Dendritic cell treated with granulocyte-macrophage colony-stimulating factor and Interleukin-4, amounts not matched to agents 40 ng/mL and 50 ng/mL, for 4 days (primary cell): ENCODE data around the gene IQGAP2.

ENCODE experiments used
- H3K27ac Mint-ChIP-seq: one replicate; pipeline ENCODE4 v1.8.0; 2022; ENCODE audit warnings: mild to moderate bottlenecking, mixed read lengths
- H3K27me3 Mint-ChIP-seq: one replicate; pipeline ENCODE4 v1.8.0; 2022; ENCODE audit warnings: mild to moderate bottlenecking, mixed read lengths
- H3K36me3 Mint-ChIP-seq: one replicate; pipeline ENCODE4 v1.8.0; 2022; ENCODE audit warnings: low read depth, mixed read lengths
- H3K4me1 Mint-ChIP-seq: one replicate; pipeline ENCODE4 v1.8.0; 2022; ENCODE audit warnings: low read depth, mixed read lengths
- H3K4me3 Mint-ChIP-seq: one replicate; pipeline ENCODE4 v1.8.0; 2022; ENCODE audit warnings: mild to moderate bottlenecking, moderate library complexity, mixed read lengths
- H3K9me3 Mint-ChIP-seq: one replicate; pipeline ENCODE4 v1.8.0; 2022; ENCODE audit warnings: mixed read lengths
- intact Hi-C: fragments of 100-400 bp; cut with micrococcal nuclease; formaldehyde crosslinking; loops from one replicate; pipeline ENCODE4 v1.15.0; 2022

IQGAP2 gene

GRCh38 chr5:76475936-76476335 is 72.9 kb downstream of the IQGAP2 start:
- Mint-ChIP-seq H3K36me3 (no peaks in the 10 kb centered on the region), H3K4me3 (no peak overlapping the region), H3K27ac (no peak overlapping the region), H3K27me3 (no peaks in the 10 kb centered on the region), H3K4me1 (peaks cover 61% of the 10 kb centered on the region), H3K9me3 (no peaks in the 10 kb centered on the region)
- intact Hi-C loops = loop anchor here (10.0 kb wide), 1 partner anchor 109 kb away; no protein-coding TSS in a partner anchor

GRCh38 chr5:76476474-76477038 is 73.5 kb downstream of the IQGAP2 start:
- Mint-ChIP-seq H3K36me3 (no peaks in the 10 kb centered on the region), H3K4me1 (peaks cover 61% of the 10 kb centered on the region), H3K4me3 (no peak overlapping the region), H3K27me3 (no peaks in the 10 kb centered on the region), H3K27ac (no peak overlapping the region), H3K9me3 (no peaks in the 10 kb centered on the region)
- intact Hi-C loops = loop anchor here (10.0 kb wide), 1 partner anchor 108 kb away; no protein-coding TSS in a partner anchor

GRCh38 chr5:76477061-76477460 is 74.0 kb downstream of the IQGAP2 start:
- Mint-ChIP-seq H3K4me3 (no peak overlapping the region), H3K27me3 (no peaks in the 10 kb centered on the region), H3K36me3 (no peaks in the 10 kb centered on the region), H3K9me3 (no peaks in the 10 kb centered on the region), H3K4me1 (peaks cover 57% of the 10 kb centered on the region), H3K27ac (no peak overlapping the region)
- intact Hi-C loops = loop anchor here (10.0 kb wide), 1 partner anchor 108 kb away; no protein-coding TSS in a partner anchor

- no peaks in the 10 kb centered on the region for H3K27me3 Mint-ChIP-seq
- no peaks in the 10 kb centered on the region for H3K36me3 Mint-ChIP-seq
- intact Hi-C loops = loop anchor here (10.0 kb wide), 1 partner anchor 107 kb away; no protein-coding TSS in a partner anchor
- H3K4me3 Mint-ChIP-seq = no peak overlapping the region
- H3K9me3 Mint-ChIP-seq = no peaks in the 10 kb centered on the region
- peaks cover 56% of the 10 kb centered on the region for H3K4me1 Mint-ChIP-seq
- H3K27ac Mint-ChIP-seq = no peak overlapping the region
These were observed 74.5 kb downstream of the IQGAP2 start for GRCh38 chr5:76477571-76477970.

GRCh38 chr5:76479281-76479680 is 76.2 kb downstream of the IQGAP2 start:
- H3K27me3 Mint-ChIP-seq = no peaks in the 10 kb centered on the region
- intact Hi-C loops = loop anchor here (10.0 kb wide), 1 partner anchor 106 kb away; no protein-coding TSS in a partner anchor
- no peaks in the 10 kb centered on the region for H3K36me3 Mint-ChIP-seq
- no peaks in the 10 kb centered on the region for H3K9me3 Mint-ChIP-seq
- peak overlapping the region; percentile 10 for H3K27ac Mint-ChIP-seq
- H3K4me1 Mint-ChIP-seq = peaks cover 51% of the 10 kb centered on the region
- H3K4me3 Mint-ChIP-seq = no peak overlapping the region

GRCh38 chr5:76479973-76480667 is 77.0 kb downstream of the IQGAP2 start:
- Mint-ChIP-seq H3K27me3 (no peaks in the 10 kb centered on the region), H3K27ac (peak overlapping the region; percentile 2), H3K9me3 (no peaks in the 10 kb centered on the region), H3K4me1 (peaks cover 43% of the 10 kb centered on the region), H3K36me3 (no peaks in the 10 kb centered on the region), H3K4me3 (no peak overlapping the region)
- intact Hi-C loops = loop anchor here (10.0 kb wide), 1 partner anchor 105 kb away; no protein-coding TSS in a partner anchor

GRCh38 chr5:76482984-76483383 is 79.9 kb downstream of the IQGAP2 start:
- no peaks in the 10 kb centered on the region for H3K9me3 Mint-ChIP-seq

GRCh38 chr5:76483433-76483832 is 80.3 kb downstream of the IQGAP2 start:
- intact Hi-C loops = loop anchor here (2.0 kb wide), 1 partner anchor 51 kb away; no protein-coding TSS in a partner anchor
- H3K9me3 Mint-ChIP-seq = no peaks in the 10 kb centered on the region
- no peak overlapping the region for H3K4me3 Mint-ChIP-seq
- H3K27me3 Mint-ChIP-seq = no peaks in the 10 kb centered on the region
- no peak overlapping the region for H3K27ac Mint-ChIP-seq
- H3K4me1 Mint-ChIP-seq = peaks cover 33% of the 10 kb centered on the region
- no peaks in the 10 kb centered on the region for H3K36me3 Mint-ChIP-seq

More at GRCh38 chr5:76482984-76483383, 79.9 kb downstream of the IQGAP2 start:
- Mint-ChIP-seq H3K4me3 (no peak overlapping the region), H3K27me3 (no peaks in the 10 kb centered on the region), H3K4me1 (peaks cover 33% of the 10 kb centered on the region), H3K27ac (no peak overlapping the region), H3K36me3 (no peaks in the 10 kb centered on the region)
- intact Hi-C loops = loop anchor here (2.0 kb wide), 1 partner anchor 52 kb away; no protein-coding TSS in a partner anchor

- no peaks in the 10 kb centered on the region for H3K27me3 Mint-ChIP-seq
- H3K36me3 Mint-ChIP-seq = no peaks in the 10 kb centered on the region
- H3K4me3 Mint-ChIP-seq = no peak overlapping the region
- no peak overlapping the region for H3K27ac Mint-ChIP-seq
- no peaks in the 10 kb centered on the region for H3K9me3 Mint-ChIP-seq
- intact Hi-C loops = loop anchor here (2.0 kb wide), 1 partner anchor 51 kb away; no protein-coding TSS in a partner anchor
- H3K4me1 Mint-ChIP-seq = peaks cover 31% of the 10 kb centered on the region
These were observed 80.8 kb downstream of the IQGAP2 start for GRCh38 chr5:76483881-76484280.

GRCh38 chr5:76485511-76485910 is 82.4 kb downstream of the IQGAP2 start:
- Mint-ChIP-seq H3K9me3 (no peaks in the 10 kb centered on the region), H3K36me3 (peaks cover 12% of the 10 kb centered on the region), H3K27me3 (no peaks in the 10 kb centered on the region), H3K4me1 (peaks cover 24% of the 10 kb centered on the region), H3K4me3 (no peak overlapping the region), H3K27ac (no peak overlapping the region)
- intact Hi-C loops = no loop called here

GRCh38 chr5:76487386-76487785 is 84.3 kb downstream of the IQGAP2 start:
- peaks cover 16% of the 10 kb centered on the region for H3K36me3 Mint-ChIP-seq
- H3K27me3 Mint-ChIP-seq = no peaks in the 10 kb centered on the region
- intact Hi-C loops = no loop called here
- H3K27ac Mint-ChIP-seq = no peak overlapping the region
- H3K9me3 Mint-ChIP-seq = no peaks in the 10 kb centered on the region
- H3K4me3 Mint-ChIP-seq = no peak overlapping the region
- peaks cover 29% of the 10 kb centered on the region for H3K4me1 Mint-ChIP-seq

GRCh38 chr5:76487821-76488220 is 84.7 kb downstream of the IQGAP2 start:
- peaks cover 28% of the 10 kb centered on the region for H3K4me1 Mint-ChIP-seq

GRCh38 chr5:76488969-76489368 is 85.9 kb downstream of the IQGAP2 start:
- no peaks in the 10 kb centered on the region for H3K9me3 Mint-ChIP-seq
- no peak overlapping the region for H3K27ac Mint-ChIP-seq
- peaks cover 23% of the 10 kb centered on the region for H3K4me1 Mint-ChIP-seq
- intact Hi-C loops = no loop called here
- H3K4me3 Mint-ChIP-seq = no peak overlapping the region
- no peaks in the 10 kb centered on the region for H3K27me3 Mint-ChIP-seq
- peaks cover 16% of the 10 kb centered on the region for H3K36me3 Mint-ChIP-seq

More at GRCh38 chr5:76487821-76488220, 84.7 kb downstream of the IQGAP2 start:
- intact Hi-C loops = no loop called here
- Mint-ChIP-seq H3K9me3 (no peaks in the 10 kb centered on the region), H3K27me3 (no peaks in the 10 kb centered on the region), H3K27ac (no peak overlapping the region), H3K36me3 (peaks cover 16% of the 10 kb centered on the region), H3K4me3 (no peak overlapping the region)
